HG03095 (cell line): ENCODE data around the gene PRDM16.

Experiments
- ATAC-seq: cut with Tn5 transposase; IDR thresholded peaks from one replicate; pipeline ENCODE4 v1.9.1; 2021; ENCODE audit warnings: moderate library complexity; ENCODE audit not compliant: unreplicated experiment

Gene PRDM16

GRCh38 chr1:3360646-3361257, 291.7 kb downstream of the PRDM16 start:
- no peak for ATAC-seq

GRCh38 chr1:3363023-3363422, 294.0 kb downstream of the PRDM16 start:
- ATAC-seq: no peak

GRCh38 chr1:3363756-3364155, 294.8 kb downstream of the PRDM16 start:
- no peak for ATAC-seq

GRCh38 chr1:3364551-3364950, 295.5 kb downstream of the PRDM16 start:
- ATAC-seq: no peak

- no peak for ATAC-seq
Observed at GRCh38 chr1:3364983-3365382, 296.0 kb downstream of the PRDM16 start.

- no peak for ATAC-seq
Observed at GRCh38 chr1:3365523-3366125, 296.6 kb downstream of the PRDM16 start.

- ATAC-seq: no peak
Observed at GRCh38 chr1:3366126-3367051, 297.4 kb downstream of the PRDM16 start.

- ATAC-seq: no peak
Observed at GRCh38 chr1:3367376-3367775, 298.4 kb downstream of the PRDM16 start.

GRCh38 chr1:3368059-3368458, 299.1 kb downstream of the PRDM16 start:
- ATAC-seq: no peak

- no peak for ATAC-seq
Observed at GRCh38 chr1:3368711-3369445, 299.9 kb downstream of the PRDM16 start.

- ATAC-seq: no peak
Observed at GRCh38 chr1:3369446-3370076, 300.6 kb downstream of the PRDM16 start.

GRCh38 chr1:3370856-3371703, 302.1 kb downstream of the PRDM16 start:
- no peak for ATAC-seq

GRCh38 chr1:3372317-3372716, 303.3 kb downstream of the PRDM16 start:
- ATAC-seq: no peak

GRCh38 chr1:3373175-3373574, 304.2 kb downstream of the PRDM16 start:
- no peak for ATAC-seq

- no peak for ATAC-seq
Observed at GRCh38 chr1:3373700-3374405, 304.9 kb downstream of the PRDM16 start.

GRCh38 chr1:3375245-3375644, 306.2 kb downstream of the PRDM16 start:
- no peak for ATAC-seq

- ATAC-seq: no peak
Observed at GRCh38 chr1:3377166-3377565, 308.2 kb downstream of the PRDM16 start.

GRCh38 chr1:3377604-3378279, 308.7 kb downstream of the PRDM16 start:
- no peak for ATAC-seq
